ENCODE measurements around the gene VPS52. TPM values are rescaled to one million over a fixed set of nuclear protein-coding genes. Genes with fewer than 3 reads are reported as not detected.

Gene VPS52
- total and polyA plus RNA-seq, 9 of the 15 experiments (the other 6 are each of a cell fraction or from before 2014, with no cell fraction given), result 24.4 to 103 (median 40.2) TPM

GRCh38 chr6:33292996-33293682, 21.5 kb upstream of the VPS52 start:
- Histone ChIP-seq H3K9ac (ENCODE audit: insufficient read depth in 1 of 2, low read depth in 2 of 2, low read length in 2 of 2) (peak overlapping the region in 1 of 2 experiments; percentile 50; a peak in 2 of 4 replicates), H3K4me1 (replicated peaks in 1 of 2; ENCODE audit: control insufficient read depth in 2 of 2, insufficient read depth in 2 of 2, low read length in 2 of 2) (peaks cover 21 to 30% of the 10 kb centered on the region in 2 experiments), H2AFZ (ENCODE audit: low read depth, low read length) (no peak overlapping the region), H3K79me2 (ENCODE audit: control insufficient read depth, insufficient read depth, low read length) (peaks cover 46% of the 10 kb centered on the region), H3K9me1 (ENCODE audit: control insufficient read depth, insufficient read depth, low read length) (peaks cover 6% of the 10 kb centered on the region), H3K4me3 (no peak overlapping the region), H3K4me2 (ENCODE audit: insufficient read depth, low read length) (no peak overlapping the region), H3K36me3 (ENCODE audit: control insufficient read depth, insufficient read depth, low read length) (peaks cover 66% of the 10 kb centered on the region), H3K9me3 (replicated peaks; ENCODE audit: control insufficient read depth, insufficient read depth, low read depth, low read length) (no peaks in the 10 kb centered on the region), H3K27ac (ENCODE audit: extremely low read depth, low read depth, low read length) (no peak overlapping the region), H4K20me1 (replicated peaks; ENCODE audit: control insufficient read depth, insufficient read depth, low read length) (no peaks in the 10 kb centered on the region), H3K27me3 (ENCODE audit: control insufficient read depth in 2 of 2, insufficient read depth in 2 of 2, low read length in 2 of 2) (no peaks in the 10 kb centered on the region)
- DNase-seq (ENCODE audit: extremely low read depth in 1 of 4, low spot score in 3 of 4) (no peak), FAIRE-seq (no peak), ATAC-seq (no peak)
- in situ Hi-C loops (cut with MboI) (no loop called here), intact Hi-C loops (cut with micrococcal nuclease) (no loop called here)
- POLR2A ChIA-PET, result interaction anchor here (0.6 to 7.1 kb wide), 3 partner anchors 16 to 1155 kb away, joined by 3 to 90 read pairs (median 4); partner anchors contain the start of genes B3GALT4, RPS18 and VPS52
- CTCF ChIA-PET (ENCODE audit: low intra/inter-chr PET ratio), result no interaction called here
- 81% methylated on average over 16 of the region's 16 CpGs for WGBS (ENCODE audit: insufficient coverage, low coverage, missing lambda C conversion rate)
- BruUV-seq (replicated peaks), result no TSS peak
- TF ChIP-seq WHSC1 (IDR thresholded peaks at IDR 0.05; ENCODE audit: low read length) (no peak), TCF7L2 (IDR thresholded peaks at IDR 0.05; ENCODE audit: low read depth, low read length) (no peak), CHAMP1 (IDR thresholded peaks at IDR 0.05) (no peak), KDM5B (IDR thresholded peaks at IDR 0.05; ENCODE audit: insufficient replicate concordance, low read depth, low read length) (peak; percentile 7), PHF8 (IDR thresholded peaks at IDR 0.05; ENCODE audit: borderline replicate concordance, low read length) (no peak), ZNF740 (CRISPR knock-in tag; IDR thresholded peaks at IDR 0.05) (0 out of 2 replicates have a peak, but pooled peaks have one; percentile 17), ZNF740 (tag; IDR thresholded peaks at IDR 0.05) (no peak), ZFP36 (IDR thresholded peaks at IDR 0.05; ENCODE audit: low read depth, low read length, partially characterized antibody) (no peak), MTA1 (IDR thresholded peaks at IDR 0.05; ENCODE audit: borderline replicate concordance) (no peak), POLR2G (IDR thresholded peaks at IDR 0.05; ENCODE audit: low read depth, low read length) (peak; percentile 43; the same call in 1 of the 2 replicates)
- TF ChIP-seq, protein P1, sequence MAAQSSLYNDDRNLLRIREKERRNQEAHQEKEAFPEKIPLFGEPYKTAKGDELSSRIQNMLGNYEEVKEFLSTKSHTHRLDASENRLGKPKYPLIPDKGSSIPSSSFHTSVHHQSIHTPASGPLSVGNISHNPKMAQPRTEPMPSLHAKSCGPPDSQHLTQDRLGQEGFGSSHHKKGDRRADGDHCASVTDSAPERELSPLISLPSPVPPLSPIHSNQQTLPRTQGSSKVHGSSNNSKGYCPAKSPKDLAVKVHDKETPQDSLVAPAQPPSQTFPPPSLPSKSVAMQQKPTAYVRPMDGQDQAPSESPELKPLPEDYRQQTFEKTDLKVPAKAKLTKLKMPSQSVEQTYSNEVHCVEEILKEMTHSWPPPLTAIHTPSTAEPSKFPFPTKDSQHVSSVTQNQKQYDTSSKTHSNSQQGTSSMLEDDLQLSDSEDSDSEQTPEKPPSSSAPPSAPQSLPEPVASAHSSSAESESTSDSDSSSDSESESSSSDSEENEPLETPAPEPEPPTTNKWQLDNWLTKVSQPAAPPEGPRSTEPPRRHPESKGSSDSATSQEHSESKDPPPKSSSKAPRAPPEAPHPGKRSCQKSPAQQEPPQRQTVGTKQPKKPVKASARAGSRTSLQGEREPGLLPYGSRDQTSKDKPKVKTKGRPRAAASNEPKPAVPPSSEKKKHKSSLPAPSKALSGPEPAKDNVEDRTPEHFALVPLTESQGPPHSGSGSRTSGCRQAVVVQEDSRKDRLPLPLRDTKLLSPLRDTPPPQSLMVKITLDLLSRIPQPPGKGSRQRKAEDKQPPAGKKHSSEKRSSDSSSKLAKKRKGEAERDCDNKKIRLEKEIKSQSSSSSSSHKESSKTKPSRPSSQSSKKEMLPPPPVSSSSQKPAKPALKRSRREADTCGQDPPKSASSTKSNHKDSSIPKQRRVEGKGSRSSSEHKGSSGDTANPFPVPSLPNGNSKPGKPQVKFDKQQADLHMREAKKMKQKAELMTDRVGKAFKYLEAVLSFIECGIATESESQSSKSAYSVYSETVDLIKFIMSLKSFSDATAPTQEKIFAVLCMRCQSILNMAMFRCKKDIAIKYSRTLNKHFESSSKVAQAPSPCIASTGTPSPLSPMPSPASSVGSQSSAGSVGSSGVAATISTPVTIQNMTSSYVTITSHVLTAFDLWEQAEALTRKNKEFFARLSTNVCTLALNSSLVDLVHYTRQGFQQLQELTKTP (IDR thresholded peaks at IDR 0.05; ENCODE audit: low read depth in 1 of 2, partially characterized antibody in 2 of 2), result no peak
